Stimulated activated CD4-positive, alpha-beta T cell treated with anti-CD3 and anti-CD28 coated beads, Interleukin-15, amount 100 ng/mL, for 24 hours (primary cell): ENCODE results near the gene GNAI2.

Experiments used
- DNase-seq: peaks from one replicate; pipeline ENCODE4 v3.0.0-alpha.2; 2020

The GNAI2 gene

GRCh38 chr3:50300681-50301254 lies 64.8 kb downstream of the GNAI2 start:
- no peak for DNase-seq

GRCh38 chr3:50302095-50303012 lies 66.3 kb downstream of the GNAI2 start:
- no peak for DNase-seq

GRCh38 chr3:50303013-50303815 lies 67.2 kb downstream of the GNAI2 start, which contains the start of gene HYAL1:
Gene HYAL1, minus strand, starts transcription at chr3:50303574. Its CDS starts 618 bp downstream, at chr3:50302956.
- DNase-seq, result no peak

GRCh38 chr3:50304601-50305000 lies 68.6 kb downstream of the GNAI2 start:
- DNase-seq, result no peak
